Keratinocyte (primary cell): ENCODE results near the gene ARHGAP24.

ENCODE experiments used
- EZH2 ChIP-seq: IDR thresholded peaks from one replicate; pipeline ENCODE4 v1.6.1; 2012; ENCODE audit warnings: inconsistent platforms, mild to moderate bottlenecking, low read length, moderate library complexity
- TF ChIP-seq, protein P1 (sequence below), 3 experiments: IDR thresholded peaks in 1 of 3; conservative IDR thresholded peaks in 1 of 3; optimal IDR thresholded peaks in 1 of 3; 2 replicates in 2 of 3; 3 replicates in 1 of 3; pipeline versions ENCODE3 to v1.5.1; 2011; ENCODE audit warnings: low read length in 3 of 3, mild to moderate bottlenecking in 3 of 3, moderate library complexity in 2 of 3, control low read depth in 1 of 3, inconsistent platforms in 1 of 3; ENCODE audit not compliant: insufficient read depth in 2 of 3; ENCODE audit errors: extremely low read depth in 1 of 3

DNA sequence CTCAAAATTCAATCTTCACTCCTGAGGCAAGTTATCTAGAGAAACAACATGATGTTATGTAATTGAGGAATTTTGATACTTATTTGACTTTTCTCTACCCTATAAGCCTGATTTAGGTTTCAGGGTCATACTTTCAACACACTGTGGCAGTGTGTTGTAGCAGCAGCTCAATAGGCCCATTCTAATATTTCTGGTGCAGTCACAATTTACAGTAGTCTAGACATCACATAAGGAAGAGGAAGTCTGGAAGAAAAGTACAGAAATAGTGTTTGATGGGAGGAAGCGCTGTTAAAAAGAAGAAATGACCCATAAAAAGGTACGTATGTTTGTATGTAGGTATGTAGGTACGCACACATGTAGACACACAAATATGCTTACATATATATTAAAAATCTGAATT, 194.3 kb downstream of the ARHGAP24 start:
- TF ChIP-seq, protein P1, sequence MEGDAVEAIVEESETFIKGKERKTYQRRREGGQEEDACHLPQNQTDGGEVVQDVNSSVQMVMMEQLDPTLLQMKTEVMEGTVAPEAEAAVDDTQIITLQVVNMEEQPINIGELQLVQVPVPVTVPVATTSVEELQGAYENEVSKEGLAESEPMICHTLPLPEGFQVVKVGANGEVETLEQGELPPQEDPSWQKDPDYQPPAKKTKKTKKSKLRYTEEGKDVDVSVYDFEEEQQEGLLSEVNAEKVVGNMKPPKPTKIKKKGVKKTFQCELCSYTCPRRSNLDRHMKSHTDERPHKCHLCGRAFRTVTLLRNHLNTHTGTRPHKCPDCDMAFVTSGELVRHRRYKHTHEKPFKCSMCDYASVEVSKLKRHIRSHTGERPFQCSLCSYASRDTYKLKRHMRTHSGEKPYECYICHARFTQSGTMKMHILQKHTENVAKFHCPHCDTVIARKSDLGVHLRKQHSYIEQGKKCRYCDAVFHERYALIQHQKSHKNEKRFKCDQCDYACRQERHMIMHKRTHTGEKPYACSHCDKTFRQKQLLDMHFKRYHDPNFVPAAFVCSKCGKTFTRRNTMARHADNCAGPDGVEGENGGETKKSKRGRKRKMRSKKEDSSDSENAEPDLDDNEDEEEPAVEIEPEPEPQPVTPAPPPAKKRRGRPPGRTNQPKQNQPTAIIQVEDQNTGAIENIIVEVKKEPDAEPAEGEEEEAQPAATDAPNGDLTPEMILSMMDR (optimal IDR thresholded peaks at IDR 0.05 in 1 of 3, IDR thresholded peaks at IDR 0.05 in 1 of 3, conservative IDR thresholded peaks at IDR 0.05 in 1 of 3; ENCODE audit: extremely low read depth in 1 of 3, insufficient read depth in 2 of 3, low read length in 3 of 3) = no peak
- no peak for TF ChIP-seq EZH2
